Testis (tissue), 2 donors: Measurements from ENCODE around the gene TMEM40.

ENCODE experiments used
- POLR2A ChIP-seq: fragments of 450-650 bp; IDR thresholded peaks from one replicate; pipeline ENCODE4 v1.6.1; 2017; ENCODE audit warnings: antibody characterized with exemption, mild to moderate bottlenecking, moderate library complexity
- TF ChIP-seq, protein P1 (sequence below), 3 experiments: fragments of 450-650 bp in 2 of 3; fragments of 200-600 bp in 1 of 3; sonication (generic) in 1 of 3; IDR thresholded peaks; one replicate each; pipeline ENCODE4 v1.5.1; 2016 to 2019; ENCODE audit warnings: antibody characterized with exemption in 3 of 3, mild to moderate bottlenecking in 2 of 3, moderate library complexity in 1 of 3

DNA sequence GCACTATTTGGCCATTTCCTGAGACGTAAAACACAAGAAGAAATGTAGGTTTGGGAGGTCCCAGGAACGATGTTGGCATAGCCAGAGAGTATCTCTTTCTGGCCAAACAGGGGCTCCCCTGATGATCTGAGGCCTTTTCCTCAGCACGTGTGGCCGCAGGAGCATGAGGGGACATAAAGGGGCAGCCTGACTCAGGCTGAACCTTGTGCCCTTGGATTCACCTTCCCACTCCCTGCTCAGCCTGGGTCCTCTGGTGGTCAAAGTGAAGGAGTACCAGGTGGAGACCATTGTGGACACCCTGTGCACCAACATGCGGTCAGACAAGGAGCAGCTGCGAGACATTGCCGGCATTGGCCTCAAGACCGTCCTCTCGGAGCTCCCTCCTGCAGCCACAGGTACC lies 48.0 kb upstream of the TMEM40 start:
- TF ChIP-seq, protein P1, sequence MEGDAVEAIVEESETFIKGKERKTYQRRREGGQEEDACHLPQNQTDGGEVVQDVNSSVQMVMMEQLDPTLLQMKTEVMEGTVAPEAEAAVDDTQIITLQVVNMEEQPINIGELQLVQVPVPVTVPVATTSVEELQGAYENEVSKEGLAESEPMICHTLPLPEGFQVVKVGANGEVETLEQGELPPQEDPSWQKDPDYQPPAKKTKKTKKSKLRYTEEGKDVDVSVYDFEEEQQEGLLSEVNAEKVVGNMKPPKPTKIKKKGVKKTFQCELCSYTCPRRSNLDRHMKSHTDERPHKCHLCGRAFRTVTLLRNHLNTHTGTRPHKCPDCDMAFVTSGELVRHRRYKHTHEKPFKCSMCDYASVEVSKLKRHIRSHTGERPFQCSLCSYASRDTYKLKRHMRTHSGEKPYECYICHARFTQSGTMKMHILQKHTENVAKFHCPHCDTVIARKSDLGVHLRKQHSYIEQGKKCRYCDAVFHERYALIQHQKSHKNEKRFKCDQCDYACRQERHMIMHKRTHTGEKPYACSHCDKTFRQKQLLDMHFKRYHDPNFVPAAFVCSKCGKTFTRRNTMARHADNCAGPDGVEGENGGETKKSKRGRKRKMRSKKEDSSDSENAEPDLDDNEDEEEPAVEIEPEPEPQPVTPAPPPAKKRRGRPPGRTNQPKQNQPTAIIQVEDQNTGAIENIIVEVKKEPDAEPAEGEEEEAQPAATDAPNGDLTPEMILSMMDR (IDR thresholded peaks at IDR 0.05): no peak
- no peak for TF ChIP-seq POLR2A
